ENCODE data around the gene CPN2. TPM values are rescaled to one million over a fixed set of nuclear protein-coding genes. Genes with fewer than 3 reads are reported as not detected.

Gene CPN2
- total and polyA plus RNA-seq, 2 of the 8 experiments (the other 6 are each of a cell fraction or from before 2014, with no cell fraction given) = 0.03 TPM; not detected in 1

GRCh38 chr3:194384156-194384555 lies 33.0 kb upstream of the CPN2 start:
- Histone ChIP-seq H2BK5ac (ENCODE audit: low read depth, low read length) (no peak overlapping the region), H2BK20ac (ENCODE audit: low read length) (no peak overlapping the region), H3K14ac (ENCODE audit: insufficient read length) (no peak overlapping the region), H3K27me3 (replicated peaks in 1 of 4; ENCODE audit: control insufficient read depth in 3 of 4, extremely low read depth in 1 of 4, insufficient read depth in 3 of 4, low read length in 3 of 4) (no peaks in the 10 kb centered on the region; a peak in 1 of 7 replicates), H3K79me2 (ENCODE audit: control insufficient read depth in 1 of 2, insufficient read depth in 2 of 2, low read length in 2 of 2) (no peaks in the 10 kb centered on the region), H2AK5ac (ENCODE audit: low read depth, low read length) (no peak overlapping the region), H3K18ac (ENCODE audit: extremely low read depth, low read length) (no peak overlapping the region), H4K91ac (replicated peaks; ENCODE audit: insufficient read length, low read length) (no peak overlapping the region), H4K8ac (ENCODE audit: extremely low read depth, insufficient read depth, low read length) (no peak overlapping the region), H3K36me3 (ENCODE audit: control insufficient read depth in 2 of 4, insufficient read depth in 4 of 4, low read length in 3 of 4) (no peaks in the 10 kb centered on the region), H3K4me2 (ENCODE audit: insufficient read depth in 1 of 2, low read depth in 2 of 2, low read length in 2 of 2) (no peak overlapping the region), H4K5ac (ENCODE audit: insufficient read length, low read depth, low read length) (no peak overlapping the region), H3K56ac (replicated peaks; ENCODE audit: insufficient read length, low read depth, low read length) (no peak overlapping the region), H3K4ac (replicated peaks; ENCODE audit: insufficient read length, low read depth, low read length) (no peak overlapping the region), H2BK12ac (ENCODE audit: low read depth, low read length) (no peak overlapping the region), H3K23ac (ENCODE audit: insufficient read length) (no peak overlapping the region), H3K4me3 (ENCODE audit: extremely low read depth in 1 of 4, insufficient read depth in 2 of 4, low read depth in 3 of 4, low read length in 4 of 4) (no peak overlapping the region), H3K79me1 (ENCODE audit: low read depth, low read length) (no peaks in the 10 kb centered on the region), H2AFZ (ENCODE audit: low read length) (no peak overlapping the region), H4K20me1 (replicated peaks in 1 of 2; ENCODE audit: control insufficient read depth in 1 of 2, insufficient read depth in 2 of 2, low read length in 2 of 2) (no peaks in the 10 kb centered on the region), H3K23me2 (ENCODE audit: low read depth, low read length) (no peaks in the 10 kb centered on the region), H2BK120ac (replicated peaks; ENCODE audit: low read depth, low read length) (no peak overlapping the region), H3K27ac (ENCODE audit: low read depth, low read length) (no peak overlapping the region), H3K4me1 (replicated peaks in 1 of 4; ENCODE audit: control insufficient read depth in 3 of 4, insufficient read depth in 4 of 4, low read length in 3 of 4) (peaks cover 0 to 10% (median 6%) of the 10 kb centered on the region in 4 experiments; a peak in 6 of 7 replicates), H2BK15ac (ENCODE audit: low read length) (no peak overlapping the region), H3K9me3 (ENCODE audit: insufficient read depth in 2 of 2, low read depth in 1 of 2, low read length in 1 of 2) (no peaks in the 10 kb centered on the region), H3K9ac (replicated peaks in 1 of 4; ENCODE audit: extremely low read depth in 1 of 4, low read depth in 3 of 4, low read length in 3 of 4) (no peak overlapping the region)
- CTCF ChIA-PET (ENCODE audit: partially characterized antibody) = interaction anchor here (0.6 to 1.7 kb wide), 3 partner anchors 16 to 580 kb away, joined by 3 to 4 read pairs (median 3); no protein-coding TSS in a partner anchor
- TF ChIP-seq MAFK (IDR thresholded peaks at IDR 0.05; ENCODE audit: low read depth, low read length) = no peak
- TF ChIP-seq CEBPB (IDR thresholded peaks at IDR 0.05; ENCODE audit: low read depth, low read length) = no peak
- no peak for TF ChIP-seq ASH2L (IDR thresholded peaks at IDR 0.05; ENCODE audit: low read length)
- no peak for TF ChIP-seq ZNF274 (IDR thresholded peaks at IDR 0.05; ENCODE audit: borderline replicate concordance, extremely low read depth, low read length)
- TF ChIP-seq CTBP2 (IDR thresholded peaks at IDR 0.05; ENCODE audit: borderline replicate concordance, insufficient read depth, insufficient read length, low read length) = no peak
- no peak for TF ChIP-seq MAX (IDR thresholded peaks at IDR 0.05)
- TF ChIP-seq POU5F1 (IDR thresholded peaks at IDR 0.05; ENCODE audit: low read depth, low read length) = no peak
- TF ChIP-seq SIRT6 (IDR thresholded peaks at IDR 0.05; ENCODE audit: low read length) = no peak
- TF ChIP-seq CBX8 (IDR thresholded peaks at IDR 0.05; ENCODE audit: borderline replicate concordance, low read depth, low read length) = no peak
- TF ChIP-seq FOSL1 (IDR thresholded peaks at IDR 0.05; ENCODE audit: insufficient read depth, low read depth, low read length) = no peak
- no peak for TF ChIP-seq TCF12 (IDR thresholded peaks at IDR 0.05; ENCODE audit: low read depth, low read length)
- POLR2A ChIA-PET (ENCODE audit: partially characterized antibody) = no interaction called here
- DNase-seq (ENCODE audit: low read depth in 1 of 2, low spot score in 2 of 2) (peak in 1 of 2 experiments; percentile 47), FAIRE-seq (no peak)
- 95% methylated on average over 6 of the region's 6 CpGs; no CpG with 5 or more reads in 1 of the 2 experiments for WGBS, 2 experiments (ENCODE audit: extremely low coverage in 1 of 2, insufficient coverage in 1 of 2, insufficient read length in 1 of 2, insufficient replicate concordance in 2 of 2, low coverage in 1 of 2, low lambda C conversion rate in 2 of 2, missing lambda C conversion rate in 1 of 2)

Measured in H1 (cell line).